HG02588 (cell line): ENCODE data around the gene UBXN7.
"Not testable (repeated sequence)": the region's sequence is repeated elsewhere in the genome, so short reads cannot be mapped to it uniquely, and the experiment has no call there.

Experiments used
- ATAC-seq: cut with Tn5 transposase; IDR thresholded peaks from one replicate; pipeline ENCODE4 v1.9.1; 2021; ENCODE audit warnings: mild to moderate bottlenecking, moderate library complexity; ENCODE audit not compliant: unreplicated experiment

The UBXN7 gene, protein sequence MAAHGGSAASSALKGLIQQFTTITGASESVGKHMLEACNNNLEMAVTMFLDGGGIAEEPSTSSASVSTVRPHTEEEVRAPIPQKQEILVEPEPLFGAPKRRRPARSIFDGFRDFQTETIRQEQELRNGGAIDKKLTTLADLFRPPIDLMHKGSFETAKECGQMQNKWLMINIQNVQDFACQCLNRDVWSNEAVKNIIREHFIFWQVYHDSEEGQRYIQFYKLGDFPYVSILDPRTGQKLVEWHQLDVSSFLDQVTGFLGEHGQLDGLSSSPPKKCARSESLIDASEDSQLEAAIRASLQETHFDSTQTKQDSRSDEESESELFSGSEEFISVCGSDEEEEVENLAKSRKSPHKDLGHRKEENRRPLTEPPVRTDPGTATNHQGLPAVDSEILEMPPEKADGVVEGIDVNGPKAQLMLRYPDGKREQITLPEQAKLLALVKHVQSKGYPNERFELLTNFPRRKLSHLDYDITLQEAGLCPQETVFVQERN

GRCh38 chr3:196432137-196432879, at the start of gene UBXN7:
TSS of gene UBXN7 (minus strand) at chr3:196432427. CDS start at chr3:196432399, 28 bp downstream.
- ATAC-seq, result peak; percentile 75

GRCh38 chr3:196477678-196478077, 45.5 kb upstream of the UBXN7 start:
- no peak for ATAC-seq

DNA sequence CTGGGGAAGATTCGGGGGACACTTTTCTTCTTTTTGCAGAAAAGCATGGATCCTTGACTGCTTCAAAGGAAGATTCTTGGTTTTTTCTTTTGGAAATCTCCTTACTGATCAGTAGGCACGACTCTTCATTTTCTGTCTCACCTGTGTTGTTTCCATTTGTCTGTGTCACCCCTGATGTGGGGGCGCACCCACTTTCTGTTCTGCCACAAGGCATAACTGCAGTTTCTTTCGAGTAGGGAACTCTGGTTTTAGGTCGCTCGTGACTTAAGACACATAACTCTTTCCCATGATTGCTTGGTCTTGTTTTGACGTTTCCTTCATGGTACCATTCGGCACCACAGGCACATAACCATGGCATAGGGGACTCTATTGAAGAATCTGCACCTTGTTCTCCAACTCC, 40.1 kb upstream of the UBXN7 start:
- no peak for ATAC-seq

GRCh38 chr3:196471551-196471950, 39.3 kb upstream of the UBXN7 start:
- ATAC-seq, result no peak

GRCh38 chr3:196470182-196470581, 38.0 kb upstream of the UBXN7 start:
- ATAC-seq, result not testable (repeated sequence)

GRCh38 chr3:196463804-196464203, 31.6 kb upstream of the UBXN7 start:
- no peak for ATAC-seq

DNA sequence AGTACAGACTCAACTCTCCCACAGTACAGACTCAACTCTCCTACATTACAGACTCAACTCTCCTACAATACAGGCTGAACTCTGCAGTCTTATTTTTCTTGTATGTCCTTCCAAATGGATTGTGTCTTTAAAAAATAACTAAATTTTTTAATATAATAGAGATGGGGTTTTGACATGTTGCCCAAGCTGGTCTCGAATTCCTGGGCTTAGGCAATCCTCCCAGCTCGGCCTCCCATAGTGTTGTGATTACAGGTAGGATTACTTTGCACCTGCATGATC, 31.2 kb upstream of the UBXN7 start:
- no peak for ATAC-seq

- ATAC-seq, result not testable (repeated sequence)
Observed at GRCh38 chr3:196462680-196463477, 30.7 kb upstream of the UBXN7 start.

- ATAC-seq, result no peak
Observed at GRCh38 chr3:196458063-196458462, 25.8 kb upstream of the UBXN7 start.

- ATAC-seq, result not testable (repeated sequence)
Observed at GRCh38 chr3:196457470-196457869, 25.2 kb upstream of the UBXN7 start.

GRCh38 chr3:196454935-196455334, 22.7 kb upstream of the UBXN7 start:
- ATAC-seq, result no peak

- not testable (repeated sequence) for ATAC-seq
Observed at GRCh38 chr3:196445391-196445790, 13.2 kb upstream of the UBXN7 start.

DNA sequence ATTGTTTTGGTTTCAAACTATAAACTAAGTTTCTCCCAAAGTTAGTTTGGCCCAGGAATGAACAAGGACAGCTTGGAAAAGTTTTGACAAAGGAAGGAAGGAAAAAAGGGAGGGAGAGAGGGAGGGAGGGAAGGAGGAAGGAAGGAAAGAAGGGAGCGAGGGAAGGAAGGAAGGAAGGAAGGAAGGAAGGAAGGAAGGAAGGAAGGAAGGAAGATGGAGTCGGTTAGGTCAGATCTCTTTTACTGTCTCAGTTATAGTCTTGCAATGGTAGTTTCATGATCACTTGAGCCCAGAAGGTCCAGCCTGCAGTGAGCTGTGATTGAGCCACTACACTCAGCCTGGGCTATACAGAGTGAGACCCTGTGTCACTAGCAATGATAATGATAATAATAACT, 12.3 kb upstream of the UBXN7 start:
- ATAC-seq, result no peak

DNA sequence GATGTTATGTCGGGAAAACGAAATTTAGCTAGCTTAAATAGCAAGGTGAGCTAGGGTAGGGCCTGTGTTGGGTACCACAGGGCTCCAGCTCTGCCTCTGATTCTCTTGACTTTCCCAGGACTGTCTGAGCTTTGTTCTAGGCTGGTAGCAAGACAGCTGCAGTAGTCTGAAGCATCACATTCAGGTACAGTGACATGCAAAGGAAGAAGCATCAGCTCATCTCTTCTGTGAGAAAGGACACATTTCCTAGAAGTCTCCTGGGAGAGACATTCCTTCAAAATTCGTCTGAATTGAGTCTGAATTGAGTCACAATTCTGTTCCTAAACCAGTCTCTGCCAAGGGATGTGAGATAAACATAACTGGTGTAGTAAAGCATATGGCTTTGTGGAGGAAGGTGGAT, 8.5 kb upstream of the UBXN7 start:
- ATAC-seq, result no peak

DNA sequence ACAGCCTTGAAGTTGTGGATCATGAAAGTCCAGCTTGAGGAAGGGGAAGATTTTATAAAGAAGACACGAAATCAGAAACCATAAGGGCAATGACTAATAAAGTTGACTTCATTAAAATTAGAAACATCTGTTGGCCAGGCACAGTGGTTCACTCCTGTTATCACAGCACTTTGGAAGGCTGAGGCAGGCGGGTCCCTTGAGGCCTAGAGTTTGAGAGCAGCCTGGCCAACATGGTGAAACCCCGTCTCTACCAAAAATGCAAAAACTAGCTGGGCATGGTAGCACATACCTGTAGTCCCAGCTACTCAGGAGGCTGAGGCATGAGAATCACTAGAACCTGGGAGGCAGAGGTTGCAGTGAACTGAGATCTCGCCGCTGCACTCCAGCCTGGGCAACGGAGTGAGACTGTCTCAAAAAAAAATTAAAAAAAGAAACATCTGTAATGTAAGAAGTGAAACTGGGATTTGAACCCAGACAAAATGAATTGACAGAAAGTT, 7.9 kb upstream of the UBXN7 start:
- no peak for ATAC-seq

DNA sequence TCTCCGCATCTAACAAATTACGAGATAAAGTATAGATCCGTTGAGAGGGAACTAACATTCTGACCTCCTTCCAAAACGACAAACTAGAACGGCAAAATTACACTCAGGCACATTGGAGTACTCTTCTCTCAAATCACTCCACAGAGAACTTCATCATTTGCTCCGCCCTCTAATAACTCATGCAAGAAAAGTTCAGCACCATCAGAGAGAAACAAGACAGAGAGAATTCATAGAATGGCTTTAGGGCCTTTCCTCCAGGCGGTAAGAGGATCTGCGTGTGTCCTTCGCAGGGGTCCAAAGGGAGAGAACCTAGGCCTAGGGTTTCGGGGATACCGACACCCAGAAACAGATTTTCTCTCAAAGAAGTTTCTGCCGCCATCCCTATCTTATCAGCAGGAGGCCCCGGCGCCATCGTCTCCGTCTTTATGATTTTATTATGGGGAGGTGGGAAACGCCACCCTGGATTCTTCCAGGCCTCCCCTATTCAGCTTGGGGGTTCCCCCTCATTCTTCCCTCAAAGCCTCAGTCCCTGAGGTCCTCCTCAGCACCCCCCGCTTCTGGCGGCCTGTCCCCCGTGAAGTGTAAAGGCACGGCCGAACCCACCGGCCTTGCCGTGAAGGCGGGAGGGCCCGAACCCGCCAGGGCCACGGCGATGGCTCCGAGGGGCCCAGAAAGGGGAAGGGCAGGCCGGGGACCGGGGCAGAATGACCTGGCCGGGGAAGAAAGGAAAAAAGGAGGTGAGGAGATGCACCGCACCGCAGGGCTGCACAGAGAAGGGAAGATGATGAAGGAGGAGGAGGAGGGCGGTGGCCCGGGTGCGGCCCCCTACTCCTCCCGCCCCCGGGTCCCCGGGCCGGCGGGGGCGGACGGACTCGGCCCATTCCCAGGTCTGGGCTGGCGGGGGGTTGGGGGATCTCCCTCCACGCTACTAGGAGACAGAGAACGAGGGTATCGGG, 768 bp downstream of the UBXN7 start:
- ATAC-seq, result peak; percentile 34

DNA sequence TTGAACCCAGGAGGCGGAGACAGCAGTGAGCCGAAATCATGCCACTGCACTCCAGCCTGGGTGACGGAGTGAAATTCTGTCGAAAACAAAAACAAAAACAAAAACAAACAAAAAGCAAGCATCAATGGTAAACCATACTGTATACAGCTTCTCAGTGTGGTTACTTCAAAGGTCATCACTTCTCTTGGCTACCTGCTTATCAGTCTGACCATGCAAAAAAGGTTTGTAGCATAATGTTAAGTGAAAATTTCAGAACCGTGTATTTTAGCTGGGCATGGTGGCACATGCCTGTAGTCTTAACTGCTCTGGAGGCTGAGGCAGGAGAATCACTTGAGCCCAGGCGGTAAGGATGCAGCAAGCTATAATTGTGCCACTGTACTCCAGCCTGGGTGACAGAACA, 4.2 kb downstream of the UBXN7 start:
- ATAC-seq, result no peak

- ATAC-seq, result not testable (repeated sequence)
Observed at GRCh38 chr3:196424421-196424820, 7.8 kb downstream of the UBXN7 start.

DNA sequence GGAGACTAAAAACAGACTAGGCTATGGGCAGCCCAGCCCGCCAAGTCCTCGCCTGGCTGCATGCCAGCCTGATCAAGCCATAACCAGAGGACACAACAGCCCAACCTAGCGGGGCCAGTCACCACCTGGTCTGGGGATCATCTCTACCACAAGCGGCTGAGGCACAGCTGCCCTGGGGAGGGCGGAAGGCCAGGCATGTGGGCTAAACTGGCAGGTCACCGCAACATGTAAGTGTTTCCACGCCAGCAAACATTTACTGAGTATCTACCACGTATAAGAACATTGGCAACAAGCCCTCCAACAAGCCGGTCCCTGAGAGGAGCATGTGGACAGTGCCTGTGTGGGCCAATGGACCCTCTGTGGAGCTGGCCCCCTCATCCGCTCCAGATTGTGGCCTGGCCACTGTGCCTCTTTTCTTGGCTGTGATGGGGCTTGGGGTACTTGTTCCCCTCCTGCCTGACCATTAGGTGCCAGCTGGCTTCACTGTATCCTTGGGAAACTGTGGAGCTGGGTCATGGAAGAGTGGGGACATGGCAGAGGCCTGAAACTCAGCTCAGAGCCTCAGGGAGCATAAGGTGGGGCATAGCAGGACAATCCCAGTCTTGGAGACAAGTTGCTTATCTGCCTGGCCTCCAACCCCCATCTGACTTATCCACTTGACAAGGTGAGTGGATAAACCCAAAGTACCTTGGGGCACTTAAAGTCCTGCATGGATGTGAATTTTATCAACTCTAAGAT, 9.0 kb downstream of the UBXN7 start:
- no peak for ATAC-seq
